Inflammatory macrophage treated with lipopolysaccharide for 4 hours (primary cell): ENCODE measurements around the gene IGLON5.

Experiments used
- DNase-seq: peaks from one replicate; pipeline ENCODE4 v3.0.0-alpha.2; 2020

IGLON5 gene

DNA sequence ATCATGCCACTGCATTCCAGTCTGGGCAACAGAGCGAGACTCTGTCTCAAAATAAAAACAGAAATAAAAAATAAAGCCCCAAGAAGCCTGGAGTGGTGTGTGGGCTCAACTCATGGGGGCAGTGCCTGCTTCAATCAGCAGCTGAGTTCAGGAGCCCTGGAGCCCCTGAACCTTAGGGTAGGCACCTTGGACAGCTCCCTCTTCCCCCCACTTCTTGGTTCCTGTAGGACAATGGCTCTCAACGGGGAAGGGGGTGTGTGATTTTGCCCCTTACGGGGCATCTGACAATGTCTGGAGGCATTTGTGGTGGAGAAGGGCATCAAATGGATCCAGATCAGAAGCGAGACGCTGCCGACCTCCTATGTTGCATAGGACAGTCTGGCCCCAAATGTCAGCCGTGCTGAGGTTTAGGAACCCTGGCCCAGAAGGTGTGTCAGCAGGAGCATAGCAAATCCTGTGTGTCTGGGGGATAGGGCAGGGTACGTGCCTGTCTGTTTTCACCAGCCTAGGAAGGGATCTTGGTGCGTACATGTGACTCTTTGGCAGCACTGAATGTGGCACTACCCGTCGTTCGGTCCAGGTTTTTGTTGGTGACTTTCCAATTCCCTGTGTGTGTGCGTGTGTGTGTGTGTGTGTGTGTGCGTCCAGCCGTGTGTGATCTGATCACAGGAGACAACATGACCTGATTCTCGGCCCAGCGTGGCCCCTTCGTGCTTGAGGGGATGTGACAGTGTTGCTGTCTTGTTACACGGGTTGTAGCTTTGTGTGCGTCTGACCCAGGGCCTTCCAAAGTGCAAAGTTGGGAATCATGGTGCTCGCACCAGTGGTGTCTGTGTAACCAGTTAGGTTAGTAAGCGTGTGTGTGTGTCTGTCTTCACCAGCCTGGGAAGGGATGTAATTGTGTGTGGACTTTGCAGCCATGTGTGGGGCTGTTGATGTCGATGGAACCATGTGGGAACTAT lies 7.5 kb downstream of the IGLON5 start:
- DNase-seq, result no peak

DNA sequence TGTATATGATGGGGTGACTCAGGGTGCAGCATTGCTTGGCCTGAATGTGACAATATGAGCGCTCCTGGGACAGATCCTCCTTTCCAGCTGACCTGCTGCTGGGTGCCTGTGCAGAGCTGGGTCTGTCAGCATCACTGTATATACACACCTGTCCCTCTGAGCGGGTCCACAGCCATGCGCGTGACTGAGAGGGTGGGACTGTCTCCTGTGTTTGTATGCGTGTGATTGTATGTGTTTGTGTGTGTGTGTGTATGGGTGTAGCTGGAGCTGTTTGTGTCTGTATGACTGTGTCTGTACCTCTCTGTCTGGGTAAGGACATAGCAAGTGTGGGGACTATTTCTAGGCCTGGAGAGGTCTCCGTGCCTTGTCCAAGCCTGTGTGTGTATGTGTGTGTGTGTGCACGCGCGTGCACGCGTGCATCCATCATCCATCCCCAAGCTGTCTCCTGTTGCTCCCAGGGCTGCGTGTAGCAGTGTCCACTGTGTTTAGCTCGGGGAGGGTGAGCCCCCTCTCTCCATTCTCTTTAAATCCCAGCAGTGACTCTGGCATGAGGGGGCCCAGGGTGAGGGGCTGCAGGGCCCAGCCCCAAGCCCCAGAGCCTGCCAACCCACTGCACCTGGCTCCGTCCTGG lies 8.3 kb downstream of the IGLON5 start:
- DNase-seq, result no peak

DNA sequence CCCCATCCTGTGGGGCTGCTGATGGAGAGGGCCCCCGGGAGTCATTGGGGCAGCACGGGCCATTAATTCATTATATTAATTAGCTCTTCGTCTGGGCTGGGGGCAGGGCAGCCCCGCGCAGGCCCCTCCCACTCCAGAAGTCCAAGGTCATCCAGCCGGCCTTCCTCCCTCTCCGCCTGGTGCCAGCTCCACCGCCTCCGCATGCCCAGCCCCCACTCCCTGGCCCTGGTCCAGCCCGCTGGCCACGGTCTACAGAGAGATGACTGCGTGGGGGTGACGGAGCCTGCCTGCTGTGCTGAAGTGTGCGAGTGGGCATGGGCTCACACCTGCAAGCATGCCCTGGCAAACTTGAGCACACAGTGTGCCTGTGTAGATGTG lies 8.8 kb downstream of the IGLON5 start:
- no peak for DNase-seq

DNA sequence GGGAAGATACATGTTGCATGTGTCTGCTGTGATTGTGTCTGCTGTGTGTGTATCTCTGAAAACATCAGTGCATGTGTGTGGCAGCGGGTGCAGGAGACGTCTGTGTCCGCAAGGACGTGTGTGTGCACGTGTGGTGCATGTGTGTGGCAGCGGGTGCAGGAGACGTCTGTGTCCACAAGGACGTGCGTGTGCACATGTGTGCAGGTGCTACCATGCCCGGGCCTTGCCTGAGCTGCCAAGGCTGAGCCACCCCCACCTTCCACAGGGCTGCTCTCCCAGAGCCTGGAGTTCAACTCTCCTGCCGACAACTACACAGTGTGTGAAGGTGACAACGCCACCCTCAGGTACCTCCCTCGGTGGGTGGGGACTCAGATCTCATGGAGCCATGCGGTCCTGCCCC lies 10.4 kb downstream of the IGLON5 start:
- no peak for DNase-seq

DNA sequence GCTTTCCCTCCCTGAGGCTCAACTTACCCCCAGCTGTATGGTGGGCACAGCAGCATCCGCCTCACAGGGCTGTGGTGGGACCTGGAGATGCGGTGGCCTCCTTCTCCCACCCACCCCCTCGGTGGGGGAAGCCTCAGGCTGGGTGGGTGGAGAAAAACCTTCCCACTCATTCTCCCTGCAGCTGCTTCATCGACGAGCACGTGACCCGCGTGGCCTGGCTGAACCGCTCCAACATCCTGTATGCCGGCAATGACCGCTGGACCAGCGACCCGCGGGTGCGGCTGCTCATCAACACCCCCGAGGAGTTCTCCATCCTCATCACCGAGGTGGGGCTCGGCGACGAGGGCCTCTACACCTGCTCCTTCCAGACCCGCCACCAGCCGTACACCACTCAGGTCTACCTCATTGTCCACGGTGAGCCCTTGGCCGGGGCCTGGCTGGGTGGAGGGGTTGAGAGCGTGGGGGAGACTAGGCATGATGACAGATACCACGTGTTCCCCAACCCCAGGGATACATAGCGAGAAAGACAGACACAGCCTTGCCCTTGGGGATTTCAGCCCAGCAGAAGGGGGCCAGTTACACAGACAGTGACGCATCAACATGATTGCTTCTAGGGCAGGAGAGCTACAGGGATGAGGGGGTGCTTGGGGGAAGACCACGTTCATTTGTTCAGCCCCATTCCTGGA lies 12.2 kb downstream of the IGLON5 start:
- DNase-seq, result no peak

DNA sequence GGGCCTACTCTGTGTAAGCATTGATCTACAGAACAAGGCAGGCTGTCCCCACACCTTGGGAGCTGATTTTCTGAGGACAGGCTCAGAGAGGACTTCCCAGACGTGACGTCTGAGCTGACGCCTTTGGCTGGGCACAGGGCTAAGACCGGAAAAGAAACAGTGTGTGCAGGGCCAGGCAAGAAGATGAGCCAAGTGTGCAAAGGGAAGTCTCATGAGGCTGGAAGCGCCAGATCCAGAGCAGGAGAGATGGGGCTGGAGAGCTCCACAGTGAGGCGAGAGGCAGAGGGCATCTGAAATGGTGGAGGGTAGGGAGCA lies 12.7 kb downstream of the IGLON5 start:
- no peak for DNase-seq

DNA sequence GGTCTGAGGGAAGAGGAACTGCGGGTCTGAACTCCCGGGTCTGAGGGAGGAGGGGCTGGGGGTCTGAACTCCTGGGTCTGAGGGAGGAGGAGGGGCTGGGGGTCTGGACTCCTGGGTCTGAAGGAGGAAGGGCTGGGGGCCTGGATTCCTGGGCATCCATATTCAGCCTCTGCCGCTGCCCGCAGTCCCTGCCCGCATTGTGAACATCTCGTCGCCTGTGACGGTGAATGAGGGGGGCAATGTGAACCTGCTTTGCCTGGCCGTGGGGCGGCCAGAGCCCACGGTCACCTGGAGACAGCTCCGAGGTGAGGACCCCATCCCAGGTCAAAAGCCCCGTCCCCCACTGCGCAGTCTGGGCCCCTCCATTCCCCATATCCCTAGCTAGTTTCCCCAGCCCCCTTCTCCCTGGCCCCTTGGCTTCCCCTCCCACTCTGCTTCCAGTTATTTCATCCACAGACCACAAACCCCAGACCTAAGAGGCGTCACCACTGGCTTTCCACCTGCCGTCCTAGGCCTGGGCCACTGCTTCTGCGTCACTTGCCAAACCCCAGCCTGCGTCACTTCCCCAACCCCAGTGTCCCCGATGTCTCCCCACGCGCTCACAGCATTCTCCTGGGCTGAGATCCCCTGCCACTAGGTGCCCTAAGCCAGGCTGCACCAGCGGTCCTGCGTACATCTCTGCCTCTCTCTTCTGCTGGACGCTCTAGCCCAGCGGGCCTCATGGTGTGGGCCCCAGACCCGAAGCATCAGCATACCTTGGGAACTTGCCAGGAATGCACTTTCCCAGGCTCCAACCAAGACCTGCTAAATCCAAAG lies 13.9 kb downstream of the IGLON5 start:
- DNase-seq, result peak; percentile 3

DNA sequence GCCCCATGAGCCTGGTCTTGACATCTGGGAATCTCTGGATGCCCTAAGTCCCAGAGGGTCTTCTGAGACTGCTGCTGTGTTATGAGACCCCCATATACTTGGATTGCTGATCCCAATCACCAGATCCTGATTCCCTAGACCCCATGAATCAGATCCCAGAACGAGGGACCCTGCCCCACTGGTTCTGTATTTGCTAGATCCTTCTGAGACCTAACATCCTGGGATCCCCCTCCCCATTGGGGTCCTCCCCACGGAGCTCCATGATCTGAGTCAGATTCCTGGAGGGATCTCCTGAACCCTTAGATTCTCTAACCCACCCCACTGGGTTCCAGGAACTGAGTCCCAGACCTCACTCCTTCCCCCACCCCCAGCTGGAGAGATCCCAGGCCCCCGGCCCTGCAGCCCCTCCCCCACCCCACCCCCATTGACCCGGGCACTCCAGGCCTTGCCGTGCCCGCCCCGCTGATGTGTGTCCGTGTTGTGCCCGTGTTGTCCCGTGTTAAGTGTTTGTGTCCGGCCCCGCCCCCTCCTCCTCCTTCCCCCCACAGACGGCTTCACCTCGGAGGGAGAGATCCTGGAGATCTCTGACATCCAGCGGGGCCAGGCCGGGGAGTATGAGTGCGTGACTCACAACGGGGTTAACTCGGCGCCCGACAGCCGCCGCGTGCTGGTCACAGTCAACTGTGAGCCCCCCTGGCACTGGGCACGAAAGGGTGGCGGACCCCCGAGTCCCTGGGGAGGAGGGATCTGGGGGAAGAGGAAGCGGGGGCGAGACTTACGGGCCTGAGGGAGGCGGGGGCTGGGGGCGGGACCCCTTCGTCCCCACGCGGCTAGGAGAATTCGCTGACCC lies 15.0 kb downstream of the IGLON5 start:
- no peak for DNase-seq

DNA sequence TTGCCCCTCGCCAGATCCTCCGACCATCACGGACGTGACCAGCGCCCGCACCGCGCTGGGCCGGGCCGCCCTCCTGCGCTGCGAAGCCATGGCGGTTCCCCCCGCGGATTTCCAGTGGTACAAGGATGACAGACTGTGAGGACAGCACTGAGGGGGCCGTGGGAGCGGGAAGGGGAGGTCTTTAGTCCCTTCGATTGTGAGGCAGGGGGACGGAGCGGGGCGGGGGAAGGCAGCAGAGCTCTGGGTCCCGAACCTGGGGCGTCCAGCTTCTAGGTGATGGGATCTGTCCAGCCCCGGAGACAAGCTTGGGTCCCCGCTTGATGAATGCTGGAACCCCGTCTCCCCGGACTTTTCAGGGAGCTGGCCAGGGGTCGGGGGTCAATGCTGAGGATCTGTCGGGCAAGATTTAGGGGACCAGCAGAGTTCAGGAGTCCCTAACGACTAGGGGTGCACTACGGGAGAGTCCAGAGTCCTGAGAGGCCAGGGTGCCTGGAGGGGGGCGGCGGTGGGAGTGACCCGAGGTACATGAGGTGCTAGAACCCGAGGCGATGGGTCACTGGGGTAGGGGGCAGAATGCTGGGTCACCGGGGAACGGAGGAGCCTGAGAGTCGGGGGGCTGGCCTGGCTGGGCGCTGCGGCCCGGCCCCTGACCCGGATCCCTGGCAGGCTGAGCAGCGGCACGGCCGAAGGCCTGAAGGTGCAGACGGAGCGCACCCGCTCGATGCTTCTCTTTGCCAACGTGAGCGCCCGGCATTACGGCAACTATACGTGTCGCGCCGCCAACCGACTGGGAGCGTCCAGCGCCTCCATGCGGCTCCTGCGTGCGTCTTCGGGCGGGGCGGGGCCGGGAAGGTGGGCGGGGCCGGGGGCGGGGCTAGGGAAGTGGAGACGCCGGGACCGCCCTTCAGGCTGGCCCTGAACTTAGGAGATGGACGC lies 15.9 kb downstream of the IGLON5 start:
- DNase-seq, result peak; percentile 80

DNA sequence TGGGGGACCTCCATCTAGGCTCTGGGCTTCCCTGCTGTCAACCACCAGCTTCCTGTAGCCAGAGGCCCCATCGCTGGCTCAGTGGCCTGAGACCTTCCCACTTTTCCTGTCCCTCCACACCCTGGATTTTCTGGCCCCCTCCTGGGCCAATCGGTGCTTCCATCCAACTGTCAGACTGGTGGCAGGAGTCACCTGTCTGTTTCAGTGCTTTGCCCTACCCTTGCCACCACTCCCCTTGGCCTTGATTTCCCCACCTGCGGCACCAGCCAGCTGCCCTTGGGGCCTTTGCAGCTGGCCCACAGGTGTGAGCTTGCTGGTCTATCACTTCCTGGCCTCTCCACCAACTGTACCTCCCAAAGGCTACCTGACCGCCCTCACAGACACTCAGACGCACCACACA lies 18.0 kb downstream of the IGLON5 start:
- DNase-seq, result no peak

DNA sequence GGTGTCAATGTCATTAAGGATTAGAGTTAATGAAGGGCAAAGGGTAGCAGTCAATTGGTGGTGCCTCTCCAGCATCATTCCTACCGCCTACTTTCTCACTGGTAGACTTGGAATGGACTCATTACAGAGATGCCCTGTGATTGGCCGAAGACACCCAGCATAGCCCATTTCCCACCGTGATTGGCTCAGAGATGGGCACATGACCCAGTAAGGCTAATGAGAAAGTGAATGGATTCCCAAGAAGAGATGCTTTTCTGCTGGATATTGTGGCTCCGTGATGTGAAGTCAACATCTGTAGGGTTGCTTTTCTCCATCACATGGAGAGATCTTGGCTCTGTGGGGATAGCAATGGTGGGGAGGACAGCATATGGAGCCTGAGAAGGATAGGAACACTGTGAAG lies 18.9 kb downstream of the IGLON5 start:
- no peak for DNase-seq

DNA sequence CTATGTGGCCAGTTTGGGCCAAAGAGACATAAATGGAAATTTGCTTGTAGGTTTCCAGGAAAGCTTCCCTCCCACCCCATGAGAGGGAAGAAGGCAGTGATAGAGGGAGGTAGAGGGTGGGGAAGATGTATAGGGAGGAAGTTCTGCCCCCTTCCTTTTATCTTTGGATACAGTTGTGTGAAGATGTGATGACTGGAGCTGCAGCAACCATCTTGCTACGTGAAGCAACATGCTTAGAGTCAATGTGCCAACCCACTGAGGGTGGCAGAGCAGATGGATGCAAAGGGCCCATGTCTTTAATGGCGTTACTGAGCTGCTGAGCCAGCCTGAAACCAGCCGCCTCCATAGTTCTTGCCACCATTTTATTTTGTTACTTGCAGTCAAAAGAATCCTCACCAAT lies 19.7 kb downstream of the IGLON5 start:
- no peak for DNase-seq

DNA sequence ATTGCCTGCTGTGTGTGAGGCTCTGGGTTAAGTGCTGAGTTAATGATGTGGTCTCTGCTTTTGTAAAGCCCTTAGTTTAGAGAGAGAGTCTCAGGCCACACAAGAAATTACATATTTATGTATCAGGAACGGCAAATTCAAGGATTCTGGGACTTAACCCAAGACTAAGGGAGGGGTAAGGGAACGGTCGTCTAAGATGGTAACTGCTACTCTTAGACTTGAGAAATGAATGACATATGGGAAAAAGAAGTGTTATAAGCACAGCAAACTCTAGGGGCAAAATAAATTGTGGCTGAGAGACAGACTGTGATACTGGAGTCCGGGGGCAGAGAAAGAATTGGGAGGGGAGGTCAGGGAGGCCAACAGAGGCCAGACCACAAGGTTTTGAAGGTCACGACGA lies 20.3 kb downstream of the IGLON5 start:
- DNase-seq, result no peak

DNA sequence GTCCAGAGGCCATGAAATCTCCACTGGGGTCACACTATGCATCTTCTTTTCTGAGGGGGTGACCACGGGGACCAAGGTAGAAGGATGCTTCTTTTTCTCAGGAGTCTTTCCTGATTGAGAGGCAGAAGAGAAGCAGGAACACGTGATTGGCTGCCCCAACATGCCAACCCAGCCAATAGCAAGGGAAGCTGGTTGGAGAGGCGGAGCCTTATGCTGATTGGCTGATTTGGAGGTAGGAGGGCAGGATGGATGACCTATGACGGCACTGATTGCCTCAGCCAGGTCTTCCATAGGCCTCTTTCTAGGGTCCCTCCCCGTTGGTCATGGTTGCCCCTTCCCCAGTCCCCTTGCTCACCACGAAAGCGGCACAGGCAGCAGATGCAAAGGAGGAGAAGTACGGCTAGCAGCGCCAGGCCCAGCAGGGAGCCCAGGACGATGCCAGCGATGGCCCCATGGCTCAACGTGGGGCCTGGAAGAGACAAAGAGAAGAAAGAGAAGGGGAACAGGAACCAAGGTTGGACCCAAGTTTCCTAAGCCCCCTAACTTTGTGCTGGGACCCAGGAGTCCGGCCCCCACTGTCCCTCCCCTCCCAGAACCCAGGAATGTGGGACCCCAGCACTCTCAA lies 22.5 kb downstream of the IGLON5 start:
- peak; percentile 15 for DNase-seq

DNA sequence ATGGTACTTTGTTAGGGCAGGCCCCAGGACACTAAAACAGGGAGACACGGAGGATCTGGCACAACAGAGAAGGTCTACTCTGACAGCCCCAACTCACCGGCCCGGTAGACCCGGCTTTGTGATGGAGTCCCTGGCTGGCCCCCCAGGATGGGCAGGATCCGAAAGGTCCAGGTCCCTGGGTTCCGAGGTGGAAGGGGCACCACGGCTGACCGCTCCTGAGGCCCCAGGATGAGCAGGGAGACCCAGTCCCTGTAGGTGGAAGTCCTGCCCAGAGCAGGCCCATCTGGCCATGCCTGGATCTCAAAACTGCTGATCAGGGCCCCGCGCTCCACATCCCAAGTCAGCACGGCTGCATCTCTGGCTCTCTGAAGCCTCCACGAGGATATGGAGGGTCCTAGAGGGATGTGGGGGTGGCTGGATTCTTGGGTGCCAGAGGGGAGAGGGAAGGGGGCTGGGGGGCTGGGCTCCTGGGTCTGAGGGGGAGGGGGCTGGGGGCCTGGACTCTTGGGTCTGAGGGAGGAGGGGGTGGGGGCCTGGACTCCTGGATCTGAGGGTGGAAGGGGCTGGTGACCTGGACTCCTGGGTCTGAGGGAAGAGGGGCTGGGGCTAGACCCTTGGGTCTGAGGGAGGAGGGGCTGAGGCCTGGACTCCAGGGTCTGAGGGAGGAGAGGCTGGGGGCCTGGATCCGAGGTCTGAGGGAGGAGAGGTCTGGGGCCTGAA lies 25.9 kb downstream of the IGLON5 start:
- no peak for DNase-seq

DNA sequence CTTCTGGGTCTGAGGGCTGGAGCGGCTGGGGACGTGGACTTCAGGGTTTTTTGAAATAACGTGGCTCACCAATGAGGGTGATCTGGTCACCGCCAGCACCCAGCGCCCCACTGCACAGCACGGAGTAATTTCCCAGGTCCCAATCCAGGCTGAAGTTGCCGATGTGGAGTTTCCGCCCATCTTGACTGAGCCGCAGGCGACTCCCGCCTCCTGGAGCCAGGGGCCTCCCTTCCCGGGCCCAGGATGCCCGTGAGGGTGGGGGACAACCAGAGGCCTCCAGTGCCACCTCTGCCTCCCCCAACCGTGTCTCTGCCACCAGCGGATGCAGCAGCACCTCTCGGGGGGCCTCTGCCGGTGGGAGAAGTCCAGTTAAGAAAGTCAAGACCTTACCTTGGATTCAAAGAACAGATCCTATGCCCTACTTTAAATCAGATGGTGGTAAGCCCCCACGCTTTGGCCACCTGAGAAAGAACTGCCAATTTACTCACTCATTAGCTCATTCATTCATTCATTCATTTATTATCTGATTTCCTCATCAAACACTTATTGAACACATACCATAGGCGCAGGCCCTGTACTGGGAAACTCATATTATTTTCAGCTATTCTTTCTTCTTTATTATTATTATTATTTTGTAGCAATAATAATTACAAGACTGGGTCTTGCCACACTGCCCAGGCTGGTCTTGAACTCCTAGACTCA lies 26.6 kb downstream of the IGLON5 start:
- no peak for DNase-seq

DNA sequence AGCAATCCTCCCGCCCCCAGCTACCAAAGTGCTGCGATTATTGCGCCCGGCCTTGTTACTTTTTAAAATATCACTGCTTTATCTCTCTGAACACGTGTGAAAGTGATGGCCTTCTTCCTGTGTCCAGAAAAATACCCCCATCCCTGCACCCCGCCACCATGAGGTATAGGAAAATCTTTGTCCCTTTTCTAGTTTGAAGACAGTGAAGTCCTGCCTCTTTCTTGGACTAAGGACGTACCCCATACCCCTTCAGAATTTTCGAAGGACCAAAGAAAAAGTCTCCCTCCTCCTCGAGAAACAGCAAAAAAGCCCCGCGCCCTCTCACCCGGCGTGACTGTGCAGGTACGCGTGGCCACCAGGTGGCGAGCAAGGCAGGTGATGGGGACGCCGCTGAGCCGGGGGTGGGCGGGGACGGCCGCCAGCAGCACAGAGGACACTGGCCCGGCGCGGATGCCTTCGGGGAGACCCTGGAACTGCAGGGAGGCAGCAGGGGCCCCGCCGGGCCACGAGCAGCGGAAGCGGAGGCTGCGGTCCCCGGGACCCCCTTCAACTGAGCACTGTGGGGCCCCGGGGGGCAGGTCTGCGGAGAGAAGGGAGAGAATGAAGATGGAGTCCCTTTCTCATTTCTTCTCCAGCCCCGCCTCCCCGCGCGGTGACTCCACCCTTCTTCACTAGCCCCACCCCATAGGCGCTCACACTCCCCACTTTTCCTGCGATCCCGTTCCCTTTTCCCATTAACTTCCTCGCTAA lies 27.3 kb downstream of the IGLON5 start:
- DNase-seq, result peak; percentile 79

DNA sequence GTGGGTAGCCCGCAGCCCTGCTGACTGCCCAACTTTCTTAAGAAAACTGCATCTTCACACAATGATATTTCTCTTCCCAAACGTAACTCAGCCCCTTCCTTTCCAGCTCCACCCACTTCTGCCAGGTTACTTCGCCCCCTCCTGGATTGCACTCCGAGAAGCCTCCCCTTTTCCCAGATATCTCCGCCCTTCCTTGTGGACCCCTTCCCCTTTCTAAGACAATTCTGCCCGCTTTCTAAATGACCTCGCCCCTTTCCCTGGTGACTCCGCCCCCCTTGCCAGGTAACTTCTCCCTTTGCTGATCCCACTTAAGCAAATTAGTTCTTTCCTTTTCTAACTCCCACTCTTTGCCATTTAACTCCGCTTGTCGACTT lies 27.9 kb downstream of the IGLON5 start:
- no peak for DNase-seq
